A673 (cell line): Measurements from ENCODE around the gene PRRT2.

Experiments
- EZH2 ChIP-seq: fragments of 200-600 bp; sonication (generic); IDR thresholded peaks from 2 replicates; pipeline ENCODE4 v1.6.1; 2017; ENCODE audit warnings: borderline replicate concordance, low read depth, mild to moderate bottlenecking, mixed read lengths, antibody characterized with exemption, low read length; ENCODE audit not compliant: poor library complexity, severe bottlenecking
- TF ChIP-seq, protein P1 (sequence below): fragments of 300-800, 200-600 bp; sonication (generic); conservative IDR thresholded peaks from 2 replicates; pipeline ENCODE4 v1.5.1; 2017; ENCODE audit warnings: low read depth, mild to moderate bottlenecking, antibody characterized with exemption, low read length, moderate library complexity, mixed read lengths

DNA sequence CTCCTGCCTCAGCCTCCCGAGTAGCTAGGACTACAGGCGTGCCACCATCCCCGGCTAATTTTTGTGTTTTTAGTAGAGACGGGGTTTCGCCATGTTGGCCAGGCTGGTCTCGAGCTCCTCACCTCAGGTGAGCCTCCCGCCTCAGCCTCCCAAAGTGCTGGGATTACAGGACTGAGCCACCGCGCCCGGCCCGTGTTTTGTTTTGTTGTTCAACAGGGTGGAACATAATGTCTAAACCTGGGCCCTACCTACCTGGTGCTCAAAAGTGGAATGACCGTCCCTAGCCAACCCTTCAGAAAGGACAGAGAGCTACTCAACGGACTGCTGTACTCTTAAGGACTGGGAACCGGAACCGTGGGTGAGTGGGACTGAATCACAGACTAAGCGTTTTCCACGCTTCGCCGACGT, 22.2 kb upstream of the PRRT2 start:
- TF ChIP-seq, protein P1, sequence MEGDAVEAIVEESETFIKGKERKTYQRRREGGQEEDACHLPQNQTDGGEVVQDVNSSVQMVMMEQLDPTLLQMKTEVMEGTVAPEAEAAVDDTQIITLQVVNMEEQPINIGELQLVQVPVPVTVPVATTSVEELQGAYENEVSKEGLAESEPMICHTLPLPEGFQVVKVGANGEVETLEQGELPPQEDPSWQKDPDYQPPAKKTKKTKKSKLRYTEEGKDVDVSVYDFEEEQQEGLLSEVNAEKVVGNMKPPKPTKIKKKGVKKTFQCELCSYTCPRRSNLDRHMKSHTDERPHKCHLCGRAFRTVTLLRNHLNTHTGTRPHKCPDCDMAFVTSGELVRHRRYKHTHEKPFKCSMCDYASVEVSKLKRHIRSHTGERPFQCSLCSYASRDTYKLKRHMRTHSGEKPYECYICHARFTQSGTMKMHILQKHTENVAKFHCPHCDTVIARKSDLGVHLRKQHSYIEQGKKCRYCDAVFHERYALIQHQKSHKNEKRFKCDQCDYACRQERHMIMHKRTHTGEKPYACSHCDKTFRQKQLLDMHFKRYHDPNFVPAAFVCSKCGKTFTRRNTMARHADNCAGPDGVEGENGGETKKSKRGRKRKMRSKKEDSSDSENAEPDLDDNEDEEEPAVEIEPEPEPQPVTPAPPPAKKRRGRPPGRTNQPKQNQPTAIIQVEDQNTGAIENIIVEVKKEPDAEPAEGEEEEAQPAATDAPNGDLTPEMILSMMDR: no peak
- TF ChIP-seq EZH2: no peak
